Measurements from ENCODE around the gene STARD7.

STARD7 gene

DNA sequence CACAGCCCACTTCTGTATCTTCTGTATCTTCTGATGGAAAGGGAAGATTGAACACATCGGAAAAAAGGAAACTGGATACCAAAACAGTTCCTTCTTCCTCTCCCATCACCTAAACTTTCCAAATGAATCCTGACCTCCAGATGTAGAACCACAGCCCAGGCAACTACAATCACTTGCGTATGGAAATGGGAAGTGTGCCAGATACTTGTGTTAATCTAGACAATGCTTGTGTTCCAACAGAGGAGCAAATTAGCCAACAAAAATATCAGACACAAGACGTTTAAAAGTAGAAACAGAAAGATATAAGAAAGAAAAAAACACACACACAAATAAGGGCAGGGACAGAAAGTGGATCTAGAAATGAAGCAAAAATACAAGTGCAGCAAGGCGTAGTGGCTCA lies 32.0 kb downstream of the STARD7 start:
- in situ Hi-C loops (cut with HindIII; ENCODE audit: low sequenced_read_pairs) = no loop called here
- DNase-seq (ENCODE audit: low read depth, low spot score) = no peak
- TF ChIP-seq, protein P1, sequence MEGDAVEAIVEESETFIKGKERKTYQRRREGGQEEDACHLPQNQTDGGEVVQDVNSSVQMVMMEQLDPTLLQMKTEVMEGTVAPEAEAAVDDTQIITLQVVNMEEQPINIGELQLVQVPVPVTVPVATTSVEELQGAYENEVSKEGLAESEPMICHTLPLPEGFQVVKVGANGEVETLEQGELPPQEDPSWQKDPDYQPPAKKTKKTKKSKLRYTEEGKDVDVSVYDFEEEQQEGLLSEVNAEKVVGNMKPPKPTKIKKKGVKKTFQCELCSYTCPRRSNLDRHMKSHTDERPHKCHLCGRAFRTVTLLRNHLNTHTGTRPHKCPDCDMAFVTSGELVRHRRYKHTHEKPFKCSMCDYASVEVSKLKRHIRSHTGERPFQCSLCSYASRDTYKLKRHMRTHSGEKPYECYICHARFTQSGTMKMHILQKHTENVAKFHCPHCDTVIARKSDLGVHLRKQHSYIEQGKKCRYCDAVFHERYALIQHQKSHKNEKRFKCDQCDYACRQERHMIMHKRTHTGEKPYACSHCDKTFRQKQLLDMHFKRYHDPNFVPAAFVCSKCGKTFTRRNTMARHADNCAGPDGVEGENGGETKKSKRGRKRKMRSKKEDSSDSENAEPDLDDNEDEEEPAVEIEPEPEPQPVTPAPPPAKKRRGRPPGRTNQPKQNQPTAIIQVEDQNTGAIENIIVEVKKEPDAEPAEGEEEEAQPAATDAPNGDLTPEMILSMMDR (IDR thresholded peaks at IDR 0.05; ENCODE audit: low read depth, low read length) = no peak
- H3K4me3 ChIP-seq (ENCODE audit: low read depth, low read length) = no peak overlapping the region

DNA sequence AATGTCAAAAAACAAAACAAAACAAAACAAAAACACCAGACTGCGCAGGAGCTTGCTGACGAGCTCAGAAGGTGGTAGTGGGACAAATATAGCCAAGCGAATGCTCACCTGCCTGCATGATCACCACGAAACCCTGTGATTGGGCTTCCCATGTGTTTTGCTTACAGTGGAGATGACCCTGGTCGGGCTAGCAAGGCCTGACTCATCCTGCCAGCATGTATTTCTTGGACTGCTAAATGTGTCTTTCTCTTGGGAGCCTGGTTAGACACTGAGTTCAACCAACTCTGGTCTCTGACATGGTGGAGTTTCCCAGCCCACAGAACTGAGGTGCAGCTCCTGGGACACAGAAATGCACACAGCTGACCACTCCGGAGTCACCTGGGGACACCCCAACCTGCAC lies 32.7 kb downstream of the STARD7 start:
- in situ Hi-C loops (cut with HindIII; ENCODE audit: low sequenced_read_pairs) = no loop called here
- H3K4me3 ChIP-seq (ENCODE audit: low read depth, low read length) = no peak overlapping the region
- peak; percentile 73 for DNase-seq (ENCODE audit: low read depth, low spot score)
- TF ChIP-seq, protein P1 (IDR thresholded peaks at IDR 0.05; ENCODE audit: low read depth, low read length) = no peak

DNA sequence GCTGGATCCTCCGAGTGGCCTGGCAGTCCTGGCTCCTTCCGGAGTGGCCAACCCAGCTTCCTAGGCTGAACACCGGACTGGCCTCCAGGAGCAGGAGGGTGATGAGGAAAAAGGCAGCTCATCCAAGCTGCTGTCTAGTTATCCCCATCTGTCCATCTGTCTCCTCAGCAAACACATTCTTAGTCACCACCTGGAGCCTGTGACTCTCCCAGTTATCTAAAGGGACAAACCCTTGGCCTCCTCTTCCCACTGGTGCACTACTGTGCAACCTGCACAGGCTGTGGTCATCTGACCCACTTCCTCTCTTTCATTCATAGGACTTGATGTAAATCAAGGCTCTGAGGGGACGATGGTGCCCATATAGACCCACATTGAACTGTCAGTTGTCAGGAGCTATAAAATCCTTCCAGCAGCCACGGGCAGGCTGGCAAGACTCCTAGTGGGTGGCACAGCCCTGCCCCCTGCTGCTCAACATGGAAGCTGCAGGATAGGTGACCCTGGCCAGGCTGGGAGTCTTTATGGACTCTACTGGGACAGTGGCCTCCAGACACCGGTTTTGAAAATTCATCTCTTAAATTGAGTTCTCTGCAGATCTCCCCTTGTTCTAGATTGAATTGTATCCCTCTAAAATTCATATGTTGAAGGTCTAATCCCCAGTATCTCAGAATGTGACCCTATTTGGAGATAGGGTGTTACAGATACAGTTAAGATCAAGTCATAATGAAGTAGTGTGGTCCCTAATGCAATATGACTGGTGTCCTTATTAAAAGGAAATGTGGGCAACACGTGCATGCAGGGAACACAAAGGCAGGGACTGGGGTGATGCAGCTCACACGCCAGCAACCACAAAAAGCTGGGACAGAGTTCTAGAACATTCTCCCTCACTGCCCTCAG lies 34.1 kb downstream of the STARD7 start:
- peak; percentile 55 for DNase-seq (ENCODE audit: low read depth, low spot score)
- in situ Hi-C loops (cut with HindIII; ENCODE audit: low sequenced_read_pairs) = no loop called here
- H3K4me3 ChIP-seq (ENCODE audit: low read depth, low read length) = no peak overlapping the region
- TF ChIP-seq, protein P1 (IDR thresholded peaks at IDR 0.05; ENCODE audit: low read depth, low read length) = peak; percentile 91

DNA sequence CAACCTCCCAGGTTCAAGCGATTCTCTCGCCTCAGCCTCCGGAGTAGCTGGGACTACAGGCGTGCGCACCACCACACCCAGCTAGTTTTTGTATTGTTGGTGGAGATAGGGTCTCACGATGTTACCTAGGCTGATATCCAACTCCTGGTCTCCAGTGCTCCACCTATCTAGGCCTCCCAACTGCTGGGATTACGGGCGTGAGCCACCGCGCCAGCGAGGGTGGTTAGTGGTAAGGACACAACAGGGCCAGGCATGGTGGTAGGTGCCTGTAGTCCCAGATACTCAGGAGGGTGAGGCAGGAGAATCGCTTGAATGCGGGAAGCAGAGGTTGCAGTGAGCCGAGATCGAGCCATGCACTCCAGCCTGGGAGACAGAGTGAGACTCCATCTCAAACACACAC lies 36.8 kb downstream of the STARD7 start:
- TF ChIP-seq, protein P1 (IDR thresholded peaks at IDR 0.05; ENCODE audit: low read depth, low read length) = no peak
- in situ Hi-C loops (cut with HindIII; ENCODE audit: low sequenced_read_pairs) = no loop called here
- no peak overlapping the region for H3K4me3 ChIP-seq (ENCODE audit: low read depth, low read length)
- no peak for DNase-seq (ENCODE audit: low read depth, low spot score)

DNA sequence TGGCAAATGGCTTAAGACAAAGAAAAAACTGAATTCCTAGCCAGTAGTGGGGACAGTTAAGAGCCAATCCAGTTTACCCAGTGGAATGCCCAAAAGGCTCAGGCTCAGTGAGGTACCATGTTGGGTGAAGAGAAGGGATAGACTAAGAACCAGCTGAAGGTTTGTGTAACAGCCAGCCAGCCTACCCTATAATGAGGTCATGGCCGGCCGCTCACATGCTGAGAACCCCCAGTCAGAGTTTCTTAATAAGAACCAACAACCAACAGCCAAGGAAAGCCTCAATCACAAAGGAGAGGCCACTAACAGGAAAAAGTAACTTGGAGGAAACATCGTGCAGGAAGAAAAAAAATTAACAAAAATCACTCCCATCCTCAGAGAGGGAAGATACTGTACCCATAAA lies 38.0 kb downstream of the STARD7 start:
- no peak overlapping the region for H3K4me3 ChIP-seq (ENCODE audit: low read depth, low read length)
- TF ChIP-seq, protein P1 (IDR thresholded peaks at IDR 0.05; ENCODE audit: low read depth, low read length) = no peak
- in situ Hi-C loops (cut with HindIII; ENCODE audit: low sequenced_read_pairs) = no loop called here
- DNase-seq (ENCODE audit: low read depth, low spot score) = no peak

DNA sequence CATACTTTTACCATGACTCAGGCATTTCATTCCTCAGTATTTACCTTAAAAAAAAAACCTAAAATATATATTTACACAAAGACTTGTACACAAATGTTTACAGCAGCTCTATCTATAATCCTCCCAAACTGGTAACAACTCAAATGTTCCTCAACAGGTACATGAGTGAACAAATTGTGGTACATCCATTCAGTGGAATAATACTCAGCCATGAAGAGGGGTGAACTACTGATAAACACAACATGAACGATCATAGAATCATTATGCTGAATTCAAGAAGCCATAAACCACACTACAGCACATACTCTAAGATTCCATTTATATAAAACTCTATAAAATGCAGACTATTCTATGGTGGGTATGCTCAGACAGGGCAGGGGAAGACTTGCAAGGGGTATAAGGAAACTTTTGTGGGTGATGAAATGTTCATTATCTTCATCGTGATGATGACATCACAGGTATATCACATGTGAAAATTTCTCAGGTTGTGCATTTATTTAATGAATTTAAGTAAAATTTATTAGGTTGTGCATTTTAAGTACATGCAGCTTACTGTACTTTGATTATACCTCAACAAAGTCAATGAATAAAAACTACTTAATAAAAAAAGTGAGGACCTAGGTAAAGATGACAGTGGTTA lies 38.6 kb downstream of the STARD7 start:
- DNase-seq (ENCODE audit: low read depth, low spot score) = no peak
- in situ Hi-C loops (cut with HindIII; ENCODE audit: low sequenced_read_pairs) = no loop called here
- TF ChIP-seq, protein P1 (IDR thresholded peaks at IDR 0.05; ENCODE audit: low read depth, low read length) = no peak
- no peak overlapping the region for H3K4me3 ChIP-seq (ENCODE audit: low read depth, low read length)

Measured in astrocyte of the spinal cord (primary cell).